ENCODE results near the gene GLCE.

DNA sequence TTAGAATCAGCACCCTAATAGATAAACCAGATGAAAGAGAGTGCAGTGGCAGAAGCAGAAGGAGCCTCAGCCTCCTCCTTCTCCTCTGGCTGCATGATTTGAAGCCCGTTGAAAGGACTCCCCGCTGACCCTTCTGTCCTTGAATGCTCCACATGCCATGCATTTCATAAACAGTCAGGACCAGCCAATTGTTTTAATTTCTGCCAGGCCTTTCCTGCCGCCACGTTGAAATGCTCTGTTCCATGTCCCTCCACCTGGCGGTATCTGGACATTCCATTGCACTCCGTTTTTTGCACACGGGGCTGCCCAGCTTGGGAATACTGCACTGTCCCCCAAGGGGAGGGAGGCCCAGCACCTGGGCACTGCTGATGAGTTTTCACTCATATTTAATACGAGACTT is 35.2 kb upstream of the GLCE start:
- TF ChIP-seq CTCF (IDR thresholded peaks at IDR 0.05) (no peak), SIN3A (IDR thresholded peaks at IDR 0.05; ENCODE audit: borderline replicate concordance, insufficient read depth, low read depth, low read length) (no peak), POLR2AphosphoS5 (IDR thresholded peaks at IDR 0.05; ENCODE audit: low read depth, low read length) (no peak), TCF7L2 (IDR thresholded peaks at IDR 0.05; ENCODE audit: low read depth, low read length) (no peak)
- TF ChIP-seq, protein P1, sequence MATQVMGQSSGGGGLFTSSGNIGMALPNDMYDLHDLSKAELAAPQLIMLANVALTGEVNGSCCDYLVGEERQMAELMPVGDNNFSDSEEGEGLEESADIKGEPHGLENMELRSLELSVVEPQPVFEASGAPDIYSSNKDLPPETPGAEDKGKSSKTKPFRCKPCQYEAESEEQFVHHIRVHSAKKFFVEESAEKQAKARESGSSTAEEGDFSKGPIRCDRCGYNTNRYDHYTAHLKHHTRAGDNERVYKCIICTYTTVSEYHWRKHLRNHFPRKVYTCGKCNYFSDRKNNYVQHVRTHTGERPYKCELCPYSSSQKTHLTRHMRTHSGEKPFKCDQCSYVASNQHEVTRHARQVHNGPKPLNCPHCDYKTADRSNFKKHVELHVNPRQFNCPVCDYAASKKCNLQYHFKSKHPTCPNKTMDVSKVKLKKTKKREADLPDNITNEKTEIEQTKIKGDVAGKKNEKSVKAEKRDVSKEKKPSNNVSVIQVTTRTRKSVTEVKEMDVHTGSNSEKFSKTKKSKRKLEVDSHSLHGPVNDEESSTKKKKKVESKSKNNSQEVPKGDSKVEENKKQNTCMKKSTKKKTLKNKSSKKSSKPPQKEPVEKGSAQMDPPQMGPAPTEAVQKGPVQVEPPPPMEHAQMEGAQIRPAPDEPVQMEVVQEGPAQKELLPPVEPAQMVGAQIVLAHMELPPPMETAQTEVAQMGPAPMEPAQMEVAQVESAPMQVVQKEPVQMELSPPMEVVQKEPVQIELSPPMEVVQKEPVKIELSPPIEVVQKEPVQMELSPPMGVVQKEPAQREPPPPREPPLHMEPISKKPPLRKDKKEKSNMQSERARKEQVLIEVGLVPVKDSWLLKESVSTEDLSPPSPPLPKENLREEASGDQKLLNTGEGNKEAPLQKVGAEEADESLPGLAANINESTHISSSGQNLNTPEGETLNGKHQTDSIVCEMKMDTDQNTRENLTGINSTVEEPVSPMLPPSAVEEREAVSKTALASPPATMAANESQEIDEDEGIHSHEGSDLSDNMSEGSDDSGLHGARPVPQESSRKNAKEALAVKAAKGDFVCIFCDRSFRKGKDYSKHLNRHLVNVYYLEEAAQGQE (IDR thresholded peaks at IDR 0.05; ENCODE audit: insufficient read depth in 1 of 2, low read depth in 2 of 2, low read length in 1 of 2), result no peak
